Measurements from ENCODE around the gene CRYBA4. TPM values are rescaled to one million over a fixed set of nuclear protein-coding genes. Genes with fewer than 3 reads are reported as not detected.
A peak's percentile ranks its signal among the peaks of the same experiment; 100 is the strongest.

The CRYBA4 gene
- total RNA-seq, 1 experiment from 2014 or later, result 0.52 TPM

- H3K79me2 ChIP-seq (ENCODE audit: insufficient read depth, low read length), result no peaks in the 10 kb centered on the region
- H3K79me1 ChIP-seq (ENCODE audit: insufficient read depth, low read depth, low read length, poor library complexity, severe bottlenecking), result no peaks in the 10 kb centered on the region
- peaks cover 57% of the 10 kb centered on the region for H3K27me3 Mint-ChIP-seq (ENCODE audit: low read depth)
- H3K36me3 Mint-ChIP-seq (ENCODE audit: insufficient read depth in 1 of 3, low read depth in 3 of 3), result no peaks in the 10 kb centered on the region; a peak in 1 of 7 replicates
- H2BK20ac ChIP-seq (ENCODE audit: low read depth, low read length, poor library complexity, severe bottlenecking), result no peak overlapping the region
- no peak overlapping the region for H4K5ac ChIP-seq (ENCODE audit: insufficient read length, low read depth, low read length)
- H3K4me1 Mint-ChIP-seq, result peaks cover 53 to 68% of the 10 kb centered on the region in 2 experiments
- H3K4me1 ChIP-seq (ENCODE audit: insufficient read depth, low read length), result peaks cover 24% of the 10 kb centered on the region
- no peak overlapping the region for H3K18ac ChIP-seq (ENCODE audit: insufficient read length, low read depth, low read length)
- H3K27me3 ChIP-seq (ENCODE audit: insufficient read depth, low read length), result no peaks in the 10 kb centered on the region; the same call in 1 of the 2 replicates
- H3K4ac ChIP-seq (ENCODE audit: low read depth, low read length), result no peak overlapping the region
- H2AFZ ChIP-seq (ENCODE audit: low read length), result no peak overlapping the region
- no peak overlapping the region for H3K14ac ChIP-seq (ENCODE audit: insufficient read depth, low read length)
- DNase-seq, result no peak
- no peak overlapping the region for H3K9ac ChIP-seq (ENCODE audit: extremely low read depth, insufficient read length, low read length)
- no peak overlapping the region for H2BK15ac ChIP-seq (ENCODE audit: low read depth, low read length)
- H3T11ph ChIP-seq (ENCODE audit: low read length), result no peak overlapping the region
- no peak overlapping the region for H3K4me3 Mint-ChIP-seq
- H3K23ac ChIP-seq (ENCODE audit: insufficient read length, low read depth, low read length), result no peak overlapping the region
- no peak overlapping the region for H2BK12ac ChIP-seq (ENCODE audit: insufficient read length, low read depth, low read length)
- no peak overlapping the region for H3K27ac ChIP-seq (ENCODE audit: insufficient read length, low read depth, low read length)
- H3K56ac ChIP-seq (ENCODE audit: insufficient read length, low read depth, low read length), result no peak overlapping the region
- H4K8ac ChIP-seq (replicated peaks; ENCODE audit: insufficient read length, low read depth, low read length), result no peak overlapping the region
- H3K27ac Mint-ChIP-seq, result peak overlapping the region in 1 of 3 experiments; percentile 56; a peak in 1 of 7 replicates
- H4K91ac ChIP-seq (ENCODE audit: insufficient read length, low read depth, low read length), result no peak overlapping the region
- no peak overlapping the region for H2AK5ac ChIP-seq (ENCODE audit: insufficient read length, low read length)
- H2BK120ac ChIP-seq (ENCODE audit: low read depth, low read length, poor library complexity, severe bottlenecking), result no peak overlapping the region
- no peaks in the 10 kb centered on the region for H3K9me3 ChIP-seq (ENCODE audit: control insufficient read depth, low read depth, low read length)
- H3K9me3 Mint-ChIP-seq, result peaks cover 0 to 2% of the 10 kb centered on the region in 2 experiments; a peak in 1 of 5 replicates
- no peaks in the 10 kb centered on the region for H3K23me2 ChIP-seq (ENCODE audit: insufficient read length, low read depth, low read length, poor library complexity, severe bottlenecking)
- no CpG with 5 or more reads among the region's 8 CpGs for WGBS (ENCODE audit: extremely low coverage, insufficient read length, low lambda C conversion rate)
- no peaks in the 10 kb centered on the region for H4K20me1 ChIP-seq (ENCODE audit: control insufficient read depth, insufficient read depth, insufficient read length)
- H3K4me2 ChIP-seq (ENCODE audit: insufficient read depth, insufficient read length, low read length), result no peak overlapping the region
- no peak overlapping the region for H2BK5ac ChIP-seq (ENCODE audit: insufficient read length, low read length)
- TF ChIP-seq CTCF (conservative IDR thresholded peaks at IDR 0.05), result no peak
These were observed 3.3 kb upstream of the CRYBA4 start for GRCh38 chr22:26618455-26618854.
